ENCODE results near the gene FUOM. TPM values are rescaled to one million over a fixed set of nuclear protein-coding genes. Genes with fewer than 3 reads are reported as not detected.

Gene FUOM
- total RNA-seq, 1 experiment from 2014 or later: 31.3 TPM

DNA sequence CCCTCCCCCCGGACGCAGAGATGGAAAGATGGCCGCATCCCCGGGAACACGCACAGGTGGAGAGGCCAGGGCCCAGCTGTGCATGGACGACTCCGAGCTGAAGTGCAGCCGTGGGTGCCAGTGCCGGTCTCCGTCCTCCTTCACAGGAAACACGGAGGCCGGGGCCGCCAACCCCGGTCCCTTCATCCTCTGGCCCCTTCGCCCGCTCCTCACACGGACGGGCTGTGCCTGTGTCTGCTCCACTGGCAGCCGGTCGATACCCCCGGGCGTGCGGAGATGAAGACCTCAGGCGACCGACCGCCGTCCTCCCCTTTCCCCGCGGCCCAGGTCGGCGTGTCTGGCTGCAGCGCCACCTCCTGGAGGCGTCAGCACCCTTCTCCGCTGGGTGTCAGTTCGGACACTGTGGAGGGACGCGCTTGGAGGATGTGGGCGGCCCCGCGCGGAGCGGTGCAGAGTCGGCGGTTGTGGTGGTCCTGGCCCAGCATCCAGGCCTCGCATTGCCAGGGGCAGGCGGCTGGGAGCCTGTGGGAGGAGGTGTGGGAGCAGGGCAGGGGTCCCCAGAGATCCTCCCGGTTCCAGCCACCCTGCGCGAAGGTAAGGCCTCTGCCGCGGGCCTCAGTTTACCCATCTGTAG is 39.2 kb downstream of the FUOM start (continued):
- TF ChIP-seq, protein P1, sequence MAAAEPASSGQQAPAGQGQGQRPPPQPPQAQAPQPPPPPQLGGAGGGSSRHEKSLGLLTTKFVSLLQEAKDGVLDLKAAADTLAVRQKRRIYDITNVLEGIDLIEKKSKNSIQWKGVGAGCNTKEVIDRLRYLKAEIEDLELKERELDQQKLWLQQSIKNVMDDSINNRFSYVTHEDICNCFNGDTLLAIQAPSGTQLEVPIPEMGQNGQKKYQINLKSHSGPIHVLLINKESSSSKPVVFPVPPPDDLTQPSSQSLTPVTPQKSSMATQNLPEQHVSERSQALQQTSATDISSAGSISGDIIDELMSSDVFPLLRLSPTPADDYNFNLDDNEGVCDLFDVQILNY (CRISPR knock-in tag; IDR thresholded peaks at IDR 0.05): no peak
- TF ChIP-seq ZNF138 (CRISPR knock-in tag; conservative IDR thresholded peaks at IDR 0.05): no peak
- no peak for TF ChIP-seq RORB (CRISPR knock-in tag; IDR thresholded peaks at IDR 0.05)
- TF ChIP-seq, protein P2, sequence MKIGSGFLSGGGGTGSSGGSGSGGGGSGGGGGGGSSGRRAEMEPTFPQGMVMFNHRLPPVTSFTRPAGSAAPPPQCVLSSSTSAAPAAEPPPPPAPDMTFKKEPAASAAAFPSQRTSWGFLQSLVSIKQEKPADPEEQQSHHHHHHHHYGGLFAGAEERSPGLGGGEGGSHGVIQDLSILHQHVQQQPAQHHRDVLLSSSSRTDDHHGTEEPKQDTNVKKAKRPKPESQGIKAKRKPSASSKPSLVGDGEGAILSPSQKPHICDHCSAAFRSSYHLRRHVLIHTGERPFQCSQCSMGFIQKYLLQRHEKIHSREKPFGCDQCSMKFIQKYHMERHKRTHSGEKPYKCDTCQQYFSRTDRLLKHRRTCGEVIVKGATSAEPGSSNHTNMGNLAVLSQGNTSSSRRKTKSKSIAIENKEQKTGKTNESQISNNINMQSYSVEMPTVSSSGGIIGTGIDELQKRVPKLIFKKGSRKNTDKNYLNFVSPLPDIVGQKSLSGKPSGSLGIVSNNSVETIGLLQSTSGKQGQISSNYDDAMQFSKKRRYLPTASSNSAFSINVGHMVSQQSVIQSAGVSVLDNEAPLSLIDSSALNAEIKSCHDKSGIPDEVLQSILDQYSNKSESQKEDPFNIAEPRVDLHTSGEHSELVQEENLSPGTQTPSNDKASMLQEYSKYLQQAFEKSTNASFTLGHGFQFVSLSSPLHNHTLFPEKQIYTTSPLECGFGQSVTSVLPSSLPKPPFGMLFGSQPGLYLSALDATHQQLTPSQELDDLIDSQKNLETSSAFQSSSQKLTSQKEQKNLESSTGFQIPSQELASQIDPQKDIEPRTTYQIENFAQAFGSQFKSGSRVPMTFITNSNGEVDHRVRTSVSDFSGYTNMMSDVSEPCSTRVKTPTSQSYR (CRISPR knock-in tag; IDR thresholded peaks at IDR 0.05): no peak
- TF ChIP-seq ESRRA (CRISPR knock-in tag; IDR thresholded peaks at IDR 0.05; ENCODE audit: borderline replicate concordance): no peak
- TF ChIP-seq ELF4 (CRISPR knock-in tag; IDR thresholded peaks at IDR 0.05; ENCODE audit: low read depth): no peak
- TF ChIP-seq SMAD4 (CRISPR knock-in tag; IDR thresholded peaks at IDR 0.05): no peak
- TF ChIP-seq ZNF232 (CRISPR knock-in tag; IDR thresholded peaks at IDR 0.05): no peak
- no peak for TF ChIP-seq E2F4 (CRISPR knock-in tag; IDR thresholded peaks at IDR 0.05; ENCODE audit: borderline replicate concordance, low read depth)
- TF ChIP-seq, protein P3, sequence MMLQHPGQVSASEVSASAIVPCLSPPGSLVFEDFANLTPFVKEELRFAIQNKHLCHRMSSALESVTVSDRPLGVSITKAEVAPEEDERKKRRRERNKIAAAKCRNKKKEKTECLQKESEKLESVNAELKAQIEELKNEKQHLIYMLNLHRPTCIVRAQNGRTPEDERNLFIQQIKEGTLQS (CRISPR knock-in tag; conservative IDR thresholded peaks at IDR 0.05): no peak
- TF ChIP-seq FOXK1 (CRISPR knock-in tag; IDR thresholded peaks at IDR 0.05): 0 out of 2 replicates have a peak, but pooled peaks have one; percentile 41
- TF ChIP-seq FOXP4 (CRISPR knock-in tag; IDR thresholded peaks at IDR 0.05): 0 out of 2 replicates have a peak, but pooled peaks have one; percentile 44
- no peak for TF ChIP-seq ZNF317 (CRISPR knock-in tag; IDR thresholded peaks at IDR 0.05; ENCODE audit: borderline replicate concordance, low read depth)
- no peak for TF ChIP-seq ZNF396 (CRISPR knock-in tag; IDR thresholded peaks at IDR 0.05; ENCODE audit: borderline replicate concordance)
- peak; percentile 86 for TF ChIP-seq ZNF263 (CRISPR knock-in tag; IDR thresholded peaks at IDR 0.05; ENCODE audit: low read depth)
- TF ChIP-seq OVOL2 (CRISPR knock-in tag; IDR thresholded peaks at IDR 0.05; ENCODE audit: borderline replicate concordance): no peak
- no peak; the same call in 1 of the 2 replicates for TF ChIP-seq NFE2L1 (CRISPR knock-in tag; IDR thresholded peaks at IDR 0.05)
- TF ChIP-seq, protein P4, sequence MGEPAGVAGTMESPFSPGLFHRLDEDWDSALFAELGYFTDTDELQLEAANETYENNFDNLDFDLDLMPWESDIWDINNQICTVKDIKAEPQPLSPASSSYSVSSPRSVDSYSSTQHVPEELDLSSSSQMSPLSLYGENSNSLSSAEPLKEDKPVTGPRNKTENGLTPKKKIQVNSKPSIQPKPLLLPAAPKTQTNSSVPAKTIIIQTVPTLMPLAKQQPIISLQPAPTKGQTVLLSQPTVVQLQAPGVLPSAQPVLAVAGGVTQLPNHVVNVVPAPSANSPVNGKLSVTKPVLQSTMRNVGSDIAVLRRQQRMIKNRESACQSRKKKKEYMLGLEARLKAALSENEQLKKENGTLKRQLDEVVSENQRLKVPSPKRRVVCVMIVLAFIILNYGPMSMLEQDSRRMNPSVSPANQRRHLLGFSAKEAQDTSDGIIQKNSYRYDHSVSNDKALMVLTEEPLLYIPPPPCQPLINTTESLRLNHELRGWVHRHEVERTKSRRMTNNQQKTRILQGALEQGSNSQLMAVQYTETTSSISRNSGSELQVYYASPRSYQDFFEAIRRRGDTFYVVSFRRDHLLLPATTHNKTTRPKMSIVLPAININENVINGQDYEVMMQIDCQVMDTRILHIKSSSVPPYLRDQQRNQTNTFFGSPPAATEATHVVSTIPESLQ (CRISPR knock-in tag; IDR thresholded peaks at IDR 0.05): no peak
- no peak for TF ChIP-seq CDX4 (CRISPR knock-in tag; IDR thresholded peaks at IDR 0.05; ENCODE audit: borderline replicate concordance)
- TF ChIP-seq, protein P5, sequence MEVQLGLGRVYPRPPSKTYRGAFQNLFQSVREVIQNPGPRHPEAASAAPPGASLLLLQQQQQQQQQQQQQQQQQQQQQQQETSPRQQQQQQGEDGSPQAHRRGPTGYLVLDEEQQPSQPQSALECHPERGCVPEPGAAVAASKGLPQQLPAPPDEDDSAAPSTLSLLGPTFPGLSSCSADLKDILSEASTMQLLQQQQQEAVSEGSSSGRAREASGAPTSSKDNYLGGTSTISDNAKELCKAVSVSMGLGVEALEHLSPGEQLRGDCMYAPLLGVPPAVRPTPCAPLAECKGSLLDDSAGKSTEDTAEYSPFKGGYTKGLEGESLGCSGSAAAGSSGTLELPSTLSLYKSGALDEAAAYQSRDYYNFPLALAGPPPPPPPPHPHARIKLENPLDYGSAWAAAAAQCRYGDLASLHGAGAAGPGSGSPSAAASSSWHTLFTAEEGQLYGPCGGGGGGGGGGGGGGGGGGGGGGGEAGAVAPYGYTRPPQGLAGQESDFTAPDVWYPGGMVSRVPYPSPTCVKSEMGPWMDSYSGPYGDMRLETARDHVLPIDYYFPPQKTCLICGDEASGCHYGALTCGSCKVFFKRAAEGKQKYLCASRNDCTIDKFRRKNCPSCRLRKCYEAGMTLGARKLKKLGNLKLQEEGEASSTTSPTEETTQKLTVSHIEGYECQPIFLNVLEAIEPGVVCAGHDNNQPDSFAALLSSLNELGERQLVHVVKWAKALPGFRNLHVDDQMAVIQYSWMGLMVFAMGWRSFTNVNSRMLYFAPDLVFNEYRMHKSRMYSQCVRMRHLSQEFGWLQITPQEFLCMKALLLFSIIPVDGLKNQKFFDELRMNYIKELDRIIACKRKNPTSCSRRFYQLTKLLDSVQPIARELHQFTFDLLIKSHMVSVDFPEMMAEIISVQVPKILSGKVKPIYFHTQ (CRISPR knock-in tag; IDR thresholded peaks at IDR 0.05): no peak
- TF ChIP-seq MXD4 (CRISPR knock-in tag; IDR thresholded peaks at IDR 0.05; ENCODE audit: borderline replicate concordance): no peak
- TF ChIP-seq, protein P6, sequence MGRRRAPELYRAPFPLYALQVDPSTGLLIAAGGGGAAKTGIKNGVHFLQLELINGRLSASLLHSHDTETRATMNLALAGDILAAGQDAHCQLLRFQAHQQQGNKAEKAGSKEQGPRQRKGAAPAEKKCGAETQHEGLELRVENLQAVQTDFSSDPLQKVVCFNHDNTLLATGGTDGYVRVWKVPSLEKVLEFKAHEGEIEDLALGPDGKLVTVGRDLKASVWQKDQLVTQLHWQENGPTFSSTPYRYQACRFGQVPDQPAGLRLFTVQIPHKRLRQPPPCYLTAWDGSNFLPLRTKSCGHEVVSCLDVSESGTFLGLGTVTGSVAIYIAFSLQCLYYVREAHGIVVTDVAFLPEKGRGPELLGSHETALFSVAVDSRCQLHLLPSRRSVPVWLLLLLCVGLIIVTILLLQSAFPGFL (CRISPR knock-in tag; IDR thresholded peaks at IDR 0.05; ENCODE audit: borderline replicate concordance): no peak
- 0 out of 2 replicates have a peak, but pooled peaks have one; percentile 10 for TF ChIP-seq ZNF423 (CRISPR knock-in tag; IDR thresholded peaks at IDR 0.05)
- TF ChIP-seq NFATC4 (CRISPR knock-in tag; IDR thresholded peaks at IDR 0.05): no peak
- peak; percentile 68; the same call in 1 of the 2 replicates for TF ChIP-seq SP1 (CRISPR knock-in tag; conservative IDR thresholded peaks at IDR 0.05)

Measured in WTC11 (cell line).